C4-2B (cell line): ENCODE data around the gene UGT1A10.

ENCODE experiments used
- CTCF ChIP-seq: fragments of 450-650 bp; conservative IDR thresholded peaks from 2 replicates; pipeline ENCODE4 v1.5.1; 2017; ENCODE audit warnings: mild to moderate bottlenecking
- ZFX ChIP-seq: fragments of 450-650 bp; IDR thresholded peaks from 2 replicates; pipeline ENCODE4 v1.6.1; 2017

GRCh38 chr2:233639860-233640259, 3.6 kb downstream of the UGT1A10 start:
- TF ChIP-seq CTCF (no peak), ZFX (no peak)
